HepG2 (cell line): ENCODE measurements around the gene CACHD1.

ENCODE experiments used
- EZH2 ChIP-seq: conservative IDR thresholded peaks from 2 replicates; pipeline ENCODE4 v1.6.1; 2012; ENCODE audit warnings: mild to moderate bottlenecking, low read depth, low read length, moderate library complexity
- MATR3 ChIP-seq: sonication (generic); formaldehyde crosslinking; IDR thresholded peaks from 2 replicates; pipeline ENCODE4 v1.4.0; 2020; ENCODE audit warnings: missing genetic modification reagents
- PHF8 ChIP-seq: sonication (generic); formaldehyde crosslinking; IDR thresholded peaks from 2 replicates; pipeline ENCODE4 v1.5.0; 2020; ENCODE audit warnings: missing genetic modification reagents
- POLR2A ChIP-seq, 2 experiments: IDR thresholded peaks; 2 replicates each; pipeline ENCODE4 v1.6.1; 2011; ENCODE audit warnings: low read depth in 2 of 2, low read length in 2 of 2, mild to moderate bottlenecking in 1 of 2, moderate library complexity in 1 of 2; ENCODE audit not compliant: insufficient read depth in 1 of 2
- ZNF512B ChIP-seq: sonication (generic); formaldehyde crosslinking; IDR thresholded peaks from 2 replicates; pipeline ENCODE4 v1.5.1; 2020; ENCODE audit warnings: missing genetic modification reagents, mild to moderate bottlenecking, borderline replicate concordance

GRCh38 chr1:64550946-64551605, 81.1 kb downstream of the CACHD1 start:
- TF ChIP-seq POLR2A (IDR thresholded peaks at IDR 0.05; ENCODE audit: insufficient read depth in 1 of 2, low read depth in 2 of 2, low read length in 2 of 2) = no peak
- TF ChIP-seq MATR3 (CRISPR knock-in tag) = no peak
- TF ChIP-seq ZNF512B (CRISPR knock-in tag) = no peak
- TF ChIP-seq PHF8 (CRISPR knock-in tag) = no peak
- no peak for TF ChIP-seq EZH2
